HL-60/S4 treated with retinoic acid at 250 ng/mL for 4 days and 3 days (cell line): ENCODE measurements around the gene FBXW2.

ENCODE experiments used
- in situ Hi-C: fragments of 300-500 bp; cut with MboI; formaldehyde crosslinking; loops from 2 replicates; pipeline ENCODE4 v1.7.0; 2022; ENCODE audit warnings: low sequenced_read_pairs

FBXW2 gene

GRCh38 chr9:120745278-120745677 is 47.9 kb downstream of the FBXW2 start:
- in situ Hi-C loops: no loop called here

GRCh38 chr9:120742951-120743416 is 50.2 kb downstream of the FBXW2 start:
- in situ Hi-C loops: no loop called here

GRCh38 chr9:120741701-120742100 is 51.5 kb downstream of the FBXW2 start:
- in situ Hi-C loops: no loop called here

GRCh38 chr9:120741191-120741590 is 52.0 kb downstream of the FBXW2 start:
- in situ Hi-C loops: no loop called here

- in situ Hi-C loops: no loop called here
Observed at GRCh38 chr9:120740132-120740531, 53.1 kb downstream of the FBXW2 start.

- in situ Hi-C loops: no loop called here
Observed at GRCh38 chr9:120737416-120738165, 55.6 kb downstream of the FBXW2 start.

GRCh38 chr9:120736881-120737280 is 56.3 kb downstream of the FBXW2 start:
- in situ Hi-C loops: no loop called here

- in situ Hi-C loops: no loop called here
Observed at GRCh38 chr9:120735415-120736126, 57.6 kb downstream of the FBXW2 start.

- in situ Hi-C loops: no loop called here
Observed at GRCh38 chr9:120734607-120735410, 58.4 kb downstream of the FBXW2 start.

- in situ Hi-C loops: no loop called here
Observed at GRCh38 chr9:120733190-120733589, 60.0 kb downstream of the FBXW2 start.

GRCh38 chr9:120730654-120731514 is 62.3 kb downstream of the FBXW2 start:
- in situ Hi-C loops: no loop called here

- in situ Hi-C loops: no loop called here
Observed at GRCh38 chr9:120729791-120730241, 63.4 kb downstream of the FBXW2 start.

- in situ Hi-C loops: no loop called here
Observed at GRCh38 chr9:120726484-120726883, 66.7 kb downstream of the FBXW2 start.

- in situ Hi-C loops: no loop called here
Observed at GRCh38 chr9:120725907-120726306, 67.3 kb downstream of the FBXW2 start.

GRCh38 chr9:120724757-120725400 is 68.3 kb downstream of the FBXW2 start:
- in situ Hi-C loops: no loop called here

GRCh38 chr9:120723565-120723964 is 69.7 kb downstream of the FBXW2 start:
- in situ Hi-C loops: no loop called here

GRCh38 chr9:120720404-120720803 is 72.8 kb downstream of the FBXW2 start:
- in situ Hi-C loops: no loop called here

- in situ Hi-C loops: no loop called here
Observed at GRCh38 chr9:120718316-120718715, 74.9 kb downstream of the FBXW2 start.

- in situ Hi-C loops: no loop called here
Observed at GRCh38 chr9:120717176-120717575, 76.0 kb downstream of the FBXW2 start.

- in situ Hi-C loops: no loop called here
Observed at GRCh38 chr9:120716483-120716882, 76.7 kb downstream of the FBXW2 start.
